GM18505 (cell line): ENCODE data around the gene CDIP1.

Source experiments
- ATAC-seq: cut with Tn5 transposase; IDR thresholded peaks from one replicate; pipeline ENCODE4 v1.9.1; 2021; ENCODE audit not compliant: unreplicated experiment
- POLR2A ChIP-seq: IDR thresholded peaks from 4 replicates; pipeline ENCODE4 v1.6.1; 2011; ENCODE audit warnings: borderline replicate concordance; ENCODE audit not compliant: insufficient read depth, insufficient read length; ENCODE audit errors: extremely low read depth

The CDIP1 gene

GRCh38 chr16:4513881-4514280, 24.7 kb downstream of the CDIP1 start:
- no peak for ATAC-seq
- TF ChIP-seq POLR2A: no peak

GRCh38 chr16:4513086-4513860, 25.3 kb downstream of the CDIP1 start:
- TF ChIP-seq POLR2A: no peak

GRCh38 chr16:4512473-4512872, 26.1 kb downstream of the CDIP1 start:
- ATAC-seq: no peak
- no peak for TF ChIP-seq POLR2A

More at GRCh38 chr16:4513086-4513860, 25.3 kb downstream of the CDIP1 start:
- no peak for ATAC-seq

GRCh38 chr16:4511441-4512082, 27.0 kb downstream of the CDIP1 start:
- no peak for TF ChIP-seq POLR2A
- ATAC-seq: no peak

GRCh38 chr16:4510747-4511426, 27.7 kb downstream of the CDIP1 start:
- TF ChIP-seq POLR2A: no peak
- no peak for ATAC-seq

GRCh38 chr16:4510131-4510530, 28.4 kb downstream of the CDIP1 start:
- TF ChIP-seq POLR2A: no peak
- no peak for ATAC-seq

DNA sequence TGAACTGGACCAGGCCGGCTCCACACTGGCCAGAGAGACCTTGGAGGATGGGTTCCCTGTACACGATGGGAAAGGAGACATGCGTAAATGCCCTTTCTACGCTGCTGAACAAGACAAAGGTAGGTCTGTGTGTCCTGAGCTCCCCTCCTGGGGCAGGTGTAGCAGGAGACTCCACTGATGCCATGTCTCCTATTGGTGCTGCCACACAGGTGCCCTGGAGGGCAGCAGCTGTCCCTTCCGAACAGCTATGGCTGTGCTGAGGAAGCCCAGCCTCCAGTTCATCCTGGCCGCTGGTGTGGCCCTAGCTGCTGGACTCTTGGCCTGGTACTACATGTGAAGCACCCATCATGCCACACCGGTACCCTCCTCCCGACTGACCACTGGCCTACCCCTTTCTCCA, 29.2 kb downstream of the CDIP1 start:
- TF ChIP-seq POLR2A: no peak
- ATAC-seq: no peak

DNA sequence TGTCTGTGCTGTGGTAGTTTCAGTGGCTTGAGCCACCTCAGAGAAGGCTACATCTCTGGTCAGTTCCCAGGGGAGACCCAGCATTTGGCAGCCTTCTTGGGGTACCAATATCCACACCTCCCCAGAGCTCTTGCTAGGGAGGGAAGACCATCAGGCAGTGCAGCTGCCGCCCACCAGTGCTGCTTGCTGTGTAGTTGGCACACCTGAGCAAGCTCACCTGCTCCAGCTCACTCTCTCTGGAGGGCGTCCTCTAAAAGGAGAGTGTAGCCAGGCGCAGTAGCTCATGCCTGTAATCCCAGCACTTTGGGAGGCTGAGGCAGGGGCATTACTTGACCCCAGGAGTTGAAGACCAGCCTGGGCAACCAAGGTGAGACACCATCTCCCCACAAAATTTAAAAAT, 29.8 kb downstream of the CDIP1 start:
- TF ChIP-seq POLR2A: no peak
- no peak for ATAC-seq

- ATAC-seq: no peak
- no peak for TF ChIP-seq POLR2A
Observed at GRCh38 chr16:4507588-4508345, 30.8 kb downstream of the CDIP1 start.

DNA sequence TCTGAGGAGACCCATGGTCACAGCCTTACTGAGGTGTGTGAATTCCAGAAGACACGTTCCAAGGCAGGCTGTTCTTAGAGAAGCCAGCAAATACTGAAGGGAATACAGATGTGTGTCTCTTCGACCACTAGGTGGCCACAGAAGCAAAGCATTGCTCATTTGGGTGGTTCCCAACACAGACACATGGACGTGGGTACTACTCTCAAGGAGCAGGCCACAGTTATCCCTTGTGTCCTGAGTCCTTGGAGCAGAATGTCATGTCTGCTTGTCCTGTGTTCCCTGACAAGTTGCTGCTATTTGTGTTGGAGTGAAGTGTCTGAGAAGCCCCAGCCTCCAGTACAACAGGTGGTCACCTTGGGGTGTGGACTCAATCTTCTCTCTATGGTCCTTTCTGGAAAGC, 32.1 kb downstream of the CDIP1 start:
- no peak for TF ChIP-seq POLR2A
- no peak for ATAC-seq

DNA sequence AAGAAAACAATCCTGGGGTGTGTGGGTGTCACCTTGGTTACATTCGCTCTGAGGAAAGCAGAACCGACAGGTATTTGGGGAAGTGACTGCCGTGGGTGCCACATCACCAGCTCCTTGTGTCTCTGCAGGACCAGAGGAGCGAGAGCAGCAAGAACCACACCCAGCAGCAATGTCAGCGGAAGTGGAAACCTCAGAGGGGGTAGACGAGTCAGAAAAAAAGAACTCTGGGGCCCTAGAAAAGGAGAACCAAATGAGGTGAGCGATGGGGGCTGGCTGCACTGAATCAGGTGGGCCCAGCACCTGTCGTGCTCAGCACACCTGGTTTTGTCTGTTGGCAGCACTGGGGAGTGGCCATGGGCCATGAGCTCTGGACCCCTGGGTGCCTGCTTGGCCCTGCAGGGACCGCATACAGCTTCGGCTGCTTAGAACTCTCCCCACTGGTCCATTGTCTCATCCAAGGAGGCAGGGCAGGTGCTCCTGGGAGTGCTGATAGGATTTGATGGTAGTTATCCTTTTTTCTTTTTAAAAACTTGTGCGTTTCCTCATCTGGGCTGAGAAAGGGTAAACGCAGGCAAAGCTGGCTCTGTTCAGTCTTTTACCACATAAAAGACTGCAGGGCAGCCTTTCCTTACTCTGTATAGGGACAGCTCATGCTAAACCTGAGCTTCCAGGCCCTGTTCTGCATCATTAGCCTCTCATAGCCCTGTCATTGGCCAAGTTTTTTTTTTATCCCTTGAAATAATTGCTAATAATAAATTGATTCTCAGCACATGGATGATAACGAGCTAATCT, 33.0 kb downstream of the CDIP1 start:
- ATAC-seq: peak; percentile 89
- no peak for TF ChIP-seq POLR2A

- no peak for TF ChIP-seq POLR2A
- ATAC-seq: no peak
Observed at GRCh38 chr16:4501071-4501478, 37.5 kb downstream of the CDIP1 start.

DNA sequence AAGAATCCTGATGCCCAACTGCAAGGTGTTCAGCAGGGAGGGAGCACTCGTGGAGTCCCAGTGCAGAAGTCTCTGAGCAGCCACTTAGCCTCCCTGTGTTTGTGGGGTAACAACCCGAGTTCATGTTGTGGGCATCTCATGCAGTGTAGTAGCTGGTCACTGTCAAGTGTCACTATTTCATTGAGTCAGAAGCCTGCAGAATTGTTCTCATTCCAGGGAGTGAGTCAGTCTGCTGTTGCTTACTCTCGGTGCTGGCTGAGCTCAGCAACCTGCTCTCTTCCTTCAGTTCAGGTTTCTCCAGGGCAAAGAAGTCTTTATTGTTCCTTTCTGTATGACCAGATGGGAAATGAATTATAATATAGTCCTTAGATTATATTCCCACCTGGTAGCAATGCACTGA, 38.3 kb downstream of the CDIP1 start:
- no peak for TF ChIP-seq POLR2A
- no peak for ATAC-seq

DNA sequence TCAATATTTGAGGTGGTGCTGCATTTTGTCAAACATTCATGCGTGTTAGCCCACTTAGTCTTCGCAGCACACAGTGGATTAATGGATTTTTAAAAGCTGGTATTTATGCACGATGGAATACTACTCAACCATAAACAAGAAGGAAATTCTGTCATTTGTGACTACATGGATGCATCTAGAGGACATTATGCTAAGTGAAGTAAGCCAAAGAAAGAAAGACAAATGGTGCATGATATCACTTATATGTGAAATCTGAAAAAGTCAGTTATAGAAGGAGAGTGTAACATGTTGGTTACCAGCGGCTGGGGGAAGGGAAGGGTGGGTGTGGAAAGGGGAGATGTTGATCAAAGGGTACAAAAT, 39.4 kb downstream of the CDIP1 start:
- no peak for ATAC-seq

More for the DNA sequence above, 39.4 kb downstream of the CDIP1 start:
- TF ChIP-seq POLR2A: no peak
